ENCODE measurements around the gene SIDT2. TPM values are rescaled to one million over a fixed set of nuclear protein-coding genes. Genes with fewer than 3 reads are reported as not detected.

Gene SIDT2
- total and polyA plus RNA-seq, 2 of the 13 experiments (the other 11 are each of a cell fraction or from before 2014, with no cell fraction given): 11.5 to 28.0 TPM

DNA sequence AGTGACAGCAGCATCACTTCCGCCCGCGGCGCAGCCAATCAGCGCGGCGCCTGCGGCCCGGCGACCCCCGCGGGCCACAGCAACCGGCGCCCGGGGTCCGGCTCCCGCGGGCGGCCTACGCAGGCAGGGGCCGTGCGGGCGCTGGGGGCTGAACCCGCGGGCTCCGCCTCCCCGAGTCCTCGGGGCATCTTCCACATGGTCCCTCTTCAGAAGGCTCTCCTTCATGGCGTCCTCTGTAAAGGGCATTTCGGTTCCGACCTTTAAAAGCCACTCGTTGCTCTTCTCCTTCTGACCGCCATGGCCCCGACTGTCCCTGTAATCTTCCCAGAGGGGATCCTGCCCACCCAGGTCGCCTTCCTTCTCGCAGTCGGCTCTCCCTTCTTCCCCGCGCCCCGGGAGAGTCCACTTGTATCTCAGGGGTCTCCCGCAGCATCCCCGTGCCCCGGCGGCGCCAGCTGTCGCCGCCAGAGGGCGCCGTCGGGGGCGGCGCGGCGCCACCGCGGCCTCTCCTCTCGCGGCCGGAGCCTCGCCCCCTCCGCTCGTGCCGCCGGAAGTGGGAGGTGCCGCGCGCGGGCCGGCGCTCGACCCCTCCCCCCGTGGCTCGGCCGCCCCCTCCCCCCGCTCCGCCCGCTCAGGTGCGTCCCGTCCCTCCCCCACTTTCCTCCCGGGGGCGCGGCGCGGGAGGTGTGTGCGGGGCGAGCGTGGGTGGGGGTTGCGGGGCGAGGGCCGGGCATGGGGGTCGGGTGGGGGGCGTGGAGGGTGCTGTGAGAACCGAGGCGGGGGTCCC lies 53.7 kb downstream of the SIDT2 start, which contains the start of gene RNF214 (continued):
- TF ChIP-seq, protein P1, sequence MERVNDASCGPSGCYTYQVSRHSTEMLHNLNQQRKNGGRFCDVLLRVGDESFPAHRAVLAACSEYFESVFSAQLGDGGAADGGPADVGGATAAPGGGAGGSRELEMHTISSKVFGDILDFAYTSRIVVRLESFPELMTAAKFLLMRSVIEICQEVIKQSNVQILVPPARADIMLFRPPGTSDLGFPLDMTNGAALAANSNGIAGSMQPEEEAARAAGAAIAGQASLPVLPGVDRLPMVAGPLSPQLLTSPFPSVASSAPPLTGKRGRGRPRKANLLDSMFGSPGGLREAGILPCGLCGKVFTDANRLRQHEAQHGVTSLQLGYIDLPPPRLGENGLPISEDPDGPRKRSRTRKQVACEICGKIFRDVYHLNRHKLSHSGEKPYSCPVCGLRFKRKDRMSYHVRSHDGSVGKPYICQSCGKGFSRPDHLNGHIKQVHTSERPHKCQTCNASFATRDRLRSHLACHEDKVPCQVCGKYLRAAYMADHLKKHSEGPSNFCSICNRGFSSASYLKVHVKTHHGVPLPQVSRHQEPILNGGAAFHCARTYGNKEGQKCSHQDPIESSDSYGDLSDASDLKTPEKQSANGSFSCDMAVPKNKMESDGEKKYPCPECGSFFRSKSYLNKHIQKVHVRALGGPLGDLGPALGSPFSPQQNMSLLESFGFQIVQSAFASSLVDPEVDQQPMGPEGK (CRISPR knock-in tag; IDR thresholded peaks at IDR 0.05): peak; percentile 52; the same call in 1 of the 2 replicates
- TF ChIP-seq HOXA7 (CRISPR knock-in tag; IDR thresholded peaks at IDR 0.05) (no peak), RXRA (CRISPR knock-in tag; IDR thresholded peaks at IDR 0.05) (no peak), MTF2 (CRISPR knock-in tag; IDR thresholded peaks at IDR 0.05; ENCODE audit: borderline replicate concordance) (no peak), ZNF136 (CRISPR knock-in tag; IDR thresholded peaks at IDR 0.05; ENCODE audit: low read depth) (no peak), KLF6 (CRISPR knock-in tag; IDR thresholded peaks at IDR 0.05) (no peak), SIX1 (CRISPR knock-in tag; IDR thresholded peaks at IDR 0.05; ENCODE audit: borderline replicate concordance) (no peak), SP5 (CRISPR knock-in tag; IDR thresholded peaks at IDR 0.05; ENCODE audit: borderline replicate concordance, low read depth) (peak; percentile 42; the same call in 1 of the 2 replicates), SUZ12 (IDR thresholded peaks at IDR 0.05; ENCODE audit: low read depth, low read length) (no peak), CHD2 (IDR thresholded peaks at IDR 0.05; ENCODE audit: low read depth, low read length) (peak; percentile 23; the same call in 1 of the 2 replicates), ZNF790 (CRISPR knock-in tag; IDR thresholded peaks at IDR 0.05; ENCODE audit: borderline replicate concordance) (no peak), ZNF740 (CRISPR knock-in tag; IDR thresholded peaks at IDR 0.05) (no peak), E2F1 (CRISPR knock-in tag; IDR thresholded peaks at IDR 0.05) (0 out of 2 replicates have a peak, but pooled peaks have one; percentile 33)
- TF ChIP-seq, protein P2, sequence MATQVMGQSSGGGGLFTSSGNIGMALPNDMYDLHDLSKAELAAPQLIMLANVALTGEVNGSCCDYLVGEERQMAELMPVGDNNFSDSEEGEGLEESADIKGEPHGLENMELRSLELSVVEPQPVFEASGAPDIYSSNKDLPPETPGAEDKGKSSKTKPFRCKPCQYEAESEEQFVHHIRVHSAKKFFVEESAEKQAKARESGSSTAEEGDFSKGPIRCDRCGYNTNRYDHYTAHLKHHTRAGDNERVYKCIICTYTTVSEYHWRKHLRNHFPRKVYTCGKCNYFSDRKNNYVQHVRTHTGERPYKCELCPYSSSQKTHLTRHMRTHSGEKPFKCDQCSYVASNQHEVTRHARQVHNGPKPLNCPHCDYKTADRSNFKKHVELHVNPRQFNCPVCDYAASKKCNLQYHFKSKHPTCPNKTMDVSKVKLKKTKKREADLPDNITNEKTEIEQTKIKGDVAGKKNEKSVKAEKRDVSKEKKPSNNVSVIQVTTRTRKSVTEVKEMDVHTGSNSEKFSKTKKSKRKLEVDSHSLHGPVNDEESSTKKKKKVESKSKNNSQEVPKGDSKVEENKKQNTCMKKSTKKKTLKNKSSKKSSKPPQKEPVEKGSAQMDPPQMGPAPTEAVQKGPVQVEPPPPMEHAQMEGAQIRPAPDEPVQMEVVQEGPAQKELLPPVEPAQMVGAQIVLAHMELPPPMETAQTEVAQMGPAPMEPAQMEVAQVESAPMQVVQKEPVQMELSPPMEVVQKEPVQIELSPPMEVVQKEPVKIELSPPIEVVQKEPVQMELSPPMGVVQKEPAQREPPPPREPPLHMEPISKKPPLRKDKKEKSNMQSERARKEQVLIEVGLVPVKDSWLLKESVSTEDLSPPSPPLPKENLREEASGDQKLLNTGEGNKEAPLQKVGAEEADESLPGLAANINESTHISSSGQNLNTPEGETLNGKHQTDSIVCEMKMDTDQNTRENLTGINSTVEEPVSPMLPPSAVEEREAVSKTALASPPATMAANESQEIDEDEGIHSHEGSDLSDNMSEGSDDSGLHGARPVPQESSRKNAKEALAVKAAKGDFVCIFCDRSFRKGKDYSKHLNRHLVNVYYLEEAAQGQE (IDR thresholded peaks at IDR 0.05; ENCODE audit: borderline replicate concordance in 1 of 2, low read depth in 1 of 2, low read length in 2 of 2): no peak
- TF ChIP-seq, protein P3, sequence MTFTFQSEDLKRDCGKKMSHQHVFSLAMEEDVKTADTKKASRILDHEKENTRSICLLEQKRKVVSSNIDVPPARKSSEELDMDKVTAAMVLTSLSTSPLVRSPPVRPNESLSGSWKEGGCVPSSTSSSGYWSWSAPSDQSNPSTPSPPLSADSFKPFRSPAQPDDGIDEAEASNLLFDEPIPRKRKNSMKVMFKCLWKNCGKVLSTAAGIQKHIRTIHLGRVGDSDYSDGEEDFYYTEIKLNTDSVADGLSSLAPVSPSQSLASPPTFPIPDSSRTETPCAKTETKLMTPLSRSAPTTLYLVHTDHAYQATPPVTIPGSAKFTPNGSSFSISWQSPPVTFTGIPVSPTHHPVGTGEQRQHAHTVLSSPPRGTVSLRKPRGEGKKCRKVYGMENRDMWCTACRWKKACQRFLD (CRISPR knock-in tag; IDR thresholded peaks at IDR 0.05; ENCODE audit: borderline replicate concordance): no peak
- TF ChIP-seq, protein P4, sequence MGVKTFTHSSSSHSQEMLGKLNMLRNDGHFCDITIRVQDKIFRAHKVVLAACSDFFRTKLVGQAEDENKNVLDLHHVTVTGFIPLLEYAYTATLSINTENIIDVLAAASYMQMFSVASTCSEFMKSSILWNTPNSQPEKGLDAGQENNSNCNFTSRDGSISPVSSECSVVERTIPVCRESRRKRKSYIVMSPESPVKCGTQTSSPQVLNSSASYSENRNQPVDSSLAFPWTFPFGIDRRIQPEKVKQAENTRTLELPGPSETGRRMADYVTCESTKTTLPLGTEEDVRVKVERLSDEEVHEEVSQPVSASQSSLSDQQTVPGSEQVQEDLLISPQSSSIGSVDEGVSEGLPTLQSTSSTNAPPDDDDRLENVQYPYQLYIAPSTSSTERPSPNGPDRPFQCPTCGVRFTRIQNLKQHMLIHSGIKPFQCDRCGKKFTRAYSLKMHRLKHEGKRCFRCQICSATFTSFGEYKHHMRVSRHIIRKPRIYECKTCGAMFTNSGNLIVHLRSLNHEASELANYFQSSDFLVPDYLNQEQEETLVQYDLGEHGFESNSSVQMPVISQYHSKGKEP (CRISPR knock-in tag; IDR thresholded peaks at IDR 0.05): no peak

Measured in HepG2 (cell line).